ENCODE measurements around the gene GXYLT2.
A peak's percentile ranks its signal among the peaks of the same experiment; 100 is the strongest.

The GXYLT2 gene

GRCh38 chr3:72990701-72991395 is 103.0 kb downstream of the GXYLT2 start:
- WGBS (ENCODE audit: insufficient coverage): 90% methylated on average over 3 of the region's 5 CpGs
- H3K27me3 ChIP-seq (replicated peaks in 2 of 5; ENCODE audit: control insufficient read depth in 4 of 5, insufficient read depth in 5 of 5, low read length in 4 of 5): no peaks in the 10 kb centered on the region
- H3K27ac ChIP-seq (ENCODE audit: insufficient read depth in 1 of 2, low read depth in 1 of 2, low read length in 2 of 2, poor library complexity in 1 of 2, severe bottlenecking in 2 of 2): no peak overlapping the region
- H3K4me1 ChIP-seq (ENCODE audit: control extremely low read depth in 1 of 4, control insufficient read depth in 4 of 4, insufficient read depth in 4 of 4, low read length in 3 of 4): no peaks in the 10 kb centered on the region
- ChIA-PET POLR2A (no interaction called here), CTCF (interaction anchor here (1.0 kb wide), 1 partner anchor 10 kb away, joined by 3 read pairs; no protein-coding TSS in a partner anchor)
- peaks cover 0 to 3% (median 0%) of the 10 kb centered on the region in 5 experiments for H3K9me3 ChIP-seq (ENCODE audit: control extremely low read depth in 1 of 5, control insufficient read depth in 4 of 5, insufficient read depth in 2 of 5, low read depth in 1 of 5, low read length in 4 of 5)
- no peak for DNase-seq
- no peak overlapping the region for H3K4me3 ChIP-seq (ENCODE audit: control insufficient read depth in 1 of 7, extremely low read depth in 1 of 7, insufficient read depth in 4 of 7, low read depth in 2 of 7, low read length in 6 of 7)
- H3K36me3 ChIP-seq (ENCODE audit: control insufficient read depth in 4 of 4, insufficient read depth in 4 of 4, low read length in 3 of 4): no peaks in the 10 kb centered on the region

GRCh38 chr3:72991522-72991921 is 103.7 kb downstream of the GXYLT2 start:
- H3K4me1 ChIP-seq (ENCODE audit: control extremely low read depth in 1 of 4, control insufficient read depth in 4 of 4, insufficient read depth in 4 of 4, low read length in 3 of 4): peaks cover 0 to 4% (median 4%) of the 10 kb centered on the region in 4 experiments
- CTCF ChIA-PET: interaction anchor here (1.2 kb wide), 1 partner anchor 9 kb away, joined by 5 read pairs; no protein-coding TSS in a partner anchor
- no peaks in the 10 kb centered on the region for H3K9me3 ChIP-seq (ENCODE audit: control extremely low read depth in 1 of 5, control insufficient read depth in 4 of 5, insufficient read depth in 2 of 5, low read depth in 1 of 5, low read length in 4 of 5)
- H3K27me3 ChIP-seq (replicated peaks in 2 of 5; ENCODE audit: control insufficient read depth in 4 of 5, insufficient read depth in 5 of 5, low read length in 4 of 5): no peaks in the 10 kb centered on the region
- WGBS (ENCODE audit: insufficient coverage): 94% methylated on average over 2 of the region's 2 CpGs
- POLR2A ChIA-PET: no interaction called here
- H3K36me3 ChIP-seq (ENCODE audit: control insufficient read depth in 4 of 4, insufficient read depth in 4 of 4, low read length in 3 of 4): no peaks in the 10 kb centered on the region
- DNase-seq: no peak
- no peak overlapping the region for H3K27ac ChIP-seq (ENCODE audit: insufficient read depth in 1 of 2, low read depth in 1 of 2, low read length in 2 of 2, poor library complexity in 1 of 2, severe bottlenecking in 2 of 2)
- H3K4me3 ChIP-seq (ENCODE audit: control insufficient read depth in 1 of 7, extremely low read depth in 1 of 7, insufficient read depth in 4 of 7, low read depth in 2 of 7, low read length in 6 of 7): no peak overlapping the region

GRCh38 chr3:72993391-72993790 is 105.5 kb downstream of the GXYLT2 start:
- peaks cover 8 to 14% (median 12%) of the 10 kb centered on the region in 4 experiments for H3K4me1 ChIP-seq (ENCODE audit: control extremely low read depth in 1 of 4, control insufficient read depth in 4 of 4, insufficient read depth in 4 of 4, low read length in 3 of 4)
- ChIA-PET CTCF (interaction anchor here (2.0 kb wide), 1 partner anchor 142 kb away, joined by 7 read pairs; no protein-coding TSS in a partner anchor), POLR2A (no interaction called here)
- peaks cover 0 to 5% (median under 1%) of the 10 kb centered on the region in 4 experiments for H3K36me3 ChIP-seq (ENCODE audit: control insufficient read depth in 4 of 4, insufficient read depth in 4 of 4, low read length in 3 of 4)
- no peak for DNase-seq
- H3K4me3 ChIP-seq (ENCODE audit: control insufficient read depth in 1 of 7, extremely low read depth in 1 of 7, insufficient read depth in 4 of 7, low read depth in 2 of 7, low read length in 6 of 7): no peak overlapping the region
- no peaks in the 10 kb centered on the region for H3K9me3 ChIP-seq (ENCODE audit: control extremely low read depth in 1 of 5, control insufficient read depth in 4 of 5, insufficient read depth in 2 of 5, low read depth in 1 of 5, low read length in 4 of 5)
- 94% methylated on average over 5 of the region's 6 CpGs for WGBS (ENCODE audit: insufficient coverage)
- no peaks in the 10 kb centered on the region for H3K27me3 ChIP-seq (replicated peaks in 2 of 5; ENCODE audit: control insufficient read depth in 4 of 5, insufficient read depth in 5 of 5, low read length in 4 of 5)
- no peak overlapping the region for H3K27ac ChIP-seq (ENCODE audit: insufficient read depth in 1 of 2, low read depth in 1 of 2, low read length in 2 of 2, poor library complexity in 1 of 2, severe bottlenecking in 2 of 2)

- no peaks in the 10 kb centered on the region for H3K9me3 ChIP-seq (ENCODE audit: control extremely low read depth in 1 of 5, control insufficient read depth in 4 of 5, insufficient read depth in 2 of 5, low read depth in 1 of 5, low read length in 4 of 5)
- no peak overlapping the region for H3K27ac ChIP-seq (ENCODE audit: insufficient read depth in 1 of 2, low read depth in 1 of 2, low read length in 2 of 2, poor library complexity in 1 of 2, severe bottlenecking in 2 of 2)
- H3K36me3 ChIP-seq (ENCODE audit: control insufficient read depth in 4 of 4, insufficient read depth in 4 of 4, low read length in 3 of 4): peaks cover 0 to 24% (median 4%) of the 10 kb centered on the region in 4 experiments
- peaks cover 24 to 32% (median 30%) of the 10 kb centered on the region in 4 experiments for H3K4me1 ChIP-seq (ENCODE audit: control extremely low read depth in 1 of 4, control insufficient read depth in 4 of 4, insufficient read depth in 4 of 4, low read length in 3 of 4)
- ChIA-PET CTCF (interaction anchor here (0.8 to 2.0 kb wide), 3 partner anchors 55 to 144 kb away, joined by 3 to 7 read pairs (median 7); no protein-coding TSS in a partner anchor), POLR2A (no interaction called here)
- 98% methylated on average over 6 of the region's 10 CpGs for WGBS (ENCODE audit: insufficient coverage)
- H3K27me3 ChIP-seq (replicated peaks in 2 of 5; ENCODE audit: control insufficient read depth in 4 of 5, insufficient read depth in 5 of 5, low read length in 4 of 5): no peaks in the 10 kb centered on the region
- DNase-seq: no peak
- no peak overlapping the region for H3K4me3 ChIP-seq (ENCODE audit: control insufficient read depth in 1 of 7, extremely low read depth in 1 of 7, insufficient read depth in 4 of 7, low read depth in 2 of 7, low read length in 6 of 7)
Observed at GRCh38 chr3:72995337-72995736, 107.5 kb downstream of the GXYLT2 start.

GRCh38 chr3:72996121-72996472 is 108.3 kb downstream of the GXYLT2 start:
- CTCF ChIA-PET: interaction anchor here (1.8 to 1.9 kb wide), 3 partner anchors 21 to 58 kb away, joined by 3 to 7 read pairs (median 4); no protein-coding TSS in a partner anchor
- Histone ChIP-seq H3K4me3 (ENCODE audit: control insufficient read depth in 1 of 7, extremely low read depth in 1 of 7, insufficient read depth in 4 of 7, low read depth in 2 of 7, low read length in 6 of 7) (peak overlapping the region; percentile 13 to 97 (median 95)), H3K9me3 (ENCODE audit: control extremely low read depth in 1 of 5, control insufficient read depth in 4 of 5, insufficient read depth in 2 of 5, low read depth in 1 of 5, low read length in 4 of 5) (no peaks in the 10 kb centered on the region), H3K4me1 (ENCODE audit: control extremely low read depth in 1 of 4, control insufficient read depth in 4 of 4, insufficient read depth in 4 of 4, low read length in 3 of 4) (peaks cover 30 to 34% (median 33%) of the 10 kb centered on the region in 4 experiments), H3K27ac (ENCODE audit: insufficient read depth in 1 of 2, low read depth in 1 of 2, low read length in 2 of 2, poor library complexity in 1 of 2, severe bottlenecking in 2 of 2) (peak overlapping the region in 1 of 2 experiments; percentile 94), H3K27me3 (replicated peaks in 2 of 5; ENCODE audit: control insufficient read depth in 4 of 5, insufficient read depth in 5 of 5, low read length in 4 of 5) (no peaks in the 10 kb centered on the region), H3K36me3 (ENCODE audit: control insufficient read depth in 4 of 4, insufficient read depth in 4 of 4, low read length in 3 of 4) (peaks cover 2 to 31% (median 8%) of the 10 kb centered on the region in 4 experiments)
- POLR2A ChIA-PET: no interaction called here
- 94% methylated on average over 17 of the region's 20 CpGs for whole genome bisulfite sequencing (ENCODE audit: insufficient coverage)
- no peak for DNase-seq

- POLR2A ChIA-PET: interaction anchor here (0.7 to 0.8 kb wide), 2 partner anchors 14 to 149 kb away, joined by 3 read pairs; partner anchors contain the start of gene SHQ1
- Histone ChIP-seq H3K4me1 (ENCODE audit: control extremely low read depth in 1 of 4, control insufficient read depth in 4 of 4, insufficient read depth in 4 of 4, low read length in 3 of 4) (peaks cover 30 to 36% (median 33%) of the 10 kb centered on the region in 4 experiments), H3K36me3 (ENCODE audit: control insufficient read depth in 4 of 4, insufficient read depth in 4 of 4, low read length in 3 of 4) (peaks cover 2 to 37% (median 10%) of the 10 kb centered on the region in 4 experiments), H3K27ac (ENCODE audit: insufficient read depth in 1 of 2, low read depth in 1 of 2, low read length in 2 of 2, poor library complexity in 1 of 2, severe bottlenecking in 2 of 2) (peak within 1 kb of the TSS; percentile 78 to 94), H3K27me3 (replicated peaks in 2 of 5; ENCODE audit: control insufficient read depth in 4 of 5, insufficient read depth in 5 of 5, low read length in 4 of 5) (no peaks in the 10 kb centered on the region), H3K9me3 (ENCODE audit: control extremely low read depth in 1 of 5, control insufficient read depth in 4 of 5, insufficient read depth in 2 of 5, low read depth in 1 of 5, low read length in 4 of 5) (no peaks in the 10 kb centered on the region), H3K4me3 (ENCODE audit: control insufficient read depth in 1 of 7, extremely low read depth in 1 of 7, insufficient read depth in 4 of 7, low read depth in 2 of 7, low read length in 6 of 7) (peak within 1 kb of the TSS; percentile 89 to 97 (median 95))
- 3% methylated on average over 29 of the region's 75 CpGs for WGBS (ENCODE audit: insufficient coverage)
- CTCF ChIA-PET: interaction anchor here (1.1 to 1.9 kb wide), 7 partner anchors 12 to 60 kb away, joined by 3 to 7 read pairs (median 4); no protein-coding TSS in a partner anchor
- peak; percentile 90 to 95 (median 95) for DNase-seq
Observed at GRCh38 chr3:72996473-72997333, 108.9 kb downstream of the GXYLT2 start, which contains the start of gene PPP4R2. Gene PPP4R2, plus strand, starts transcription at chr3:72996811. Its CDS starts 227 bp downstream, at chr3:72997038.
